Measurements from ENCODE around the gene AKAP12.

GRCh38 chr6:151349651-151350270 lies 110.0 kb downstream of the AKAP12 start:
- TF ChIP-seq EZH2 (IDR thresholded peaks at IDR 0.05) (no peak), POLR2AphosphoS5 (IDR thresholded peaks at IDR 0.05; ENCODE audit: borderline replicate concordance, low read depth, low read length) (no peak)

Data from SK-N-MC (cell line).